Trophoblast cell (in vitro differentiated cells and primary cell): ENCODE measurements around the gene DLG2.

Experiments
- DNase-seq, 2 donors: peaks; one replicate each; pipeline ENCODE4 v3.0.0-alpha.2; 2016
- H2AFZ ChIP-seq: 2 replicates; pipeline ENCODE4 v1.6.1; 2013; ENCODE audit warnings: low read length, moderate library complexity, mild to moderate bottlenecking; ENCODE audit not compliant: insufficient read depth, poor library complexity
- H2AK5ac ChIP-seq: 2 replicates; pipeline ENCODE4 v1.6.1; 2013; ENCODE audit warnings: mild to moderate bottlenecking, low read length
- H2BK120ac ChIP-seq: 2 replicates; pipeline ENCODE4 v1.6.1; 2013; ENCODE audit warnings: low read length, mild to moderate bottlenecking, moderate library complexity; ENCODE audit not compliant: insufficient read depth, poor library complexity
- H2BK12ac ChIP-seq: 2 replicates; pipeline ENCODE4 v1.6.1; 2013; ENCODE audit warnings: mild to moderate bottlenecking, low read length, moderate library complexity
- H2BK5ac ChIP-seq: 2 replicates; pipeline ENCODE4 v1.6.1; 2013; ENCODE audit warnings: low read length, low read depth, moderate library complexity, mild to moderate bottlenecking; ENCODE audit not compliant: poor library complexity
- H3K14ac ChIP-seq: 2 replicates; pipeline ENCODE4 v1.6.1; 2013; ENCODE audit warnings: mild to moderate bottlenecking, low read length
- H3K18ac ChIP-seq: 2 replicates; pipeline ENCODE4 v1.6.1; 2013; ENCODE audit warnings: mild to moderate bottlenecking, low read length
- H3K23ac ChIP-seq: 2 replicates; pipeline ENCODE4 v1.6.1; 2013; ENCODE audit warnings: low read length
- H3K27ac ChIP-seq: 2 replicates; pipeline ENCODE4 v1.5.1; 2013; ENCODE audit warnings: low read depth, mild to moderate bottlenecking, inconsistent platforms, low read length, moderate library complexity
- H3K27me3 ChIP-seq: 2 replicates; pipeline ENCODE4 v1.6.1; 2013; ENCODE audit warnings: inconsistent platforms, mild to moderate bottlenecking, low read length, moderate library complexity; ENCODE audit not compliant: insufficient read depth
- H3K36me3 ChIP-seq, 2 experiments: 1 replicate in 1 of 2; 2 replicates in 1 of 2; pipeline ENCODE4 v1.6.1; 2013; ENCODE audit warnings: low read length in 2 of 2, mild to moderate bottlenecking in 2 of 2, moderate library complexity in 1 of 2; ENCODE audit not compliant: insufficient read depth in 2 of 2, control insufficient read depth in 1 of 2
- H3K4ac ChIP-seq: 2 replicates; pipeline ENCODE4 v1.6.1; 2013; ENCODE audit warnings: low read depth, mild to moderate bottlenecking, low read length, moderate library complexity
- H3K4me1 ChIP-seq, 2 experiments: 1 replicate in 1 of 2; 2 replicates in 1 of 2; pipeline ENCODE4 v1.6.1; 2013; ENCODE audit warnings: low read length in 2 of 2, mild to moderate bottlenecking in 2 of 2, moderate library complexity in 1 of 2; ENCODE audit not compliant: insufficient read depth in 2 of 2, control insufficient read depth in 1 of 2
- H3K4me2 ChIP-seq: 2 replicates; pipeline ENCODE4 v1.6.1; 2013; ENCODE audit warnings: inconsistent platforms, mild to moderate bottlenecking, low read length, moderate library complexity
- H3K4me3 ChIP-seq: 2 replicates; pipeline ENCODE4 v1.5.1; 2013; ENCODE audit warnings: mild to moderate bottlenecking, low read depth, low read length, inconsistent platforms
- H3K79me1 ChIP-seq: one replicate; pipeline ENCODE4 v1.6.1; 2013; ENCODE audit warnings: low read length
- H3K79me2 ChIP-seq: 2 replicates; pipeline ENCODE4 v1.6.1; 2013; ENCODE audit warnings: low read length, mild to moderate bottlenecking; ENCODE audit not compliant: control insufficient read depth, insufficient read depth, poor library complexity
- H3K9ac ChIP-seq: 2 replicates; pipeline ENCODE4 v1.6.1; 2013; ENCODE audit warnings: mild to moderate bottlenecking, low read length
- H3K9me3 ChIP-seq: 2 replicates; pipeline ENCODE4 v1.6.1; 2013; ENCODE audit warnings: low read depth, mild to moderate bottlenecking, control low read depth, inconsistent platforms, low read length; ENCODE audit not compliant: insufficient read depth
- H4K12ac ChIP-seq: 2 replicates; pipeline ENCODE4 v1.6.1; 2013; ENCODE audit warnings: low read depth, mild to moderate bottlenecking, low read length, moderate library complexity
- H4K8ac ChIP-seq: 2 replicates; pipeline ENCODE4 v1.6.1; 2013; ENCODE audit warnings: low read depth, mild to moderate bottlenecking, low read length, moderate library complexity
- H4K91ac ChIP-seq: one replicate; pipeline ENCODE4 v1.6.1; 2013; ENCODE audit warnings: low read depth, mild to moderate bottlenecking, low read length, moderate library complexity
- WGBS: extraction: QIAGEN DNeasy Blood & Tissue Kit; methylation state at CpG from one replicate; pipeline ENCODE4 v1.1.7; 2013; ENCODE audit warnings: missing lambda C conversion rate; ENCODE audit not compliant: insufficient read length, insufficient coverage; ENCODE audit errors: extremely low coverage; 5-methylcytosine and 5-hydroxymethylcytosine counted together

The DLG2 gene

DNA sequence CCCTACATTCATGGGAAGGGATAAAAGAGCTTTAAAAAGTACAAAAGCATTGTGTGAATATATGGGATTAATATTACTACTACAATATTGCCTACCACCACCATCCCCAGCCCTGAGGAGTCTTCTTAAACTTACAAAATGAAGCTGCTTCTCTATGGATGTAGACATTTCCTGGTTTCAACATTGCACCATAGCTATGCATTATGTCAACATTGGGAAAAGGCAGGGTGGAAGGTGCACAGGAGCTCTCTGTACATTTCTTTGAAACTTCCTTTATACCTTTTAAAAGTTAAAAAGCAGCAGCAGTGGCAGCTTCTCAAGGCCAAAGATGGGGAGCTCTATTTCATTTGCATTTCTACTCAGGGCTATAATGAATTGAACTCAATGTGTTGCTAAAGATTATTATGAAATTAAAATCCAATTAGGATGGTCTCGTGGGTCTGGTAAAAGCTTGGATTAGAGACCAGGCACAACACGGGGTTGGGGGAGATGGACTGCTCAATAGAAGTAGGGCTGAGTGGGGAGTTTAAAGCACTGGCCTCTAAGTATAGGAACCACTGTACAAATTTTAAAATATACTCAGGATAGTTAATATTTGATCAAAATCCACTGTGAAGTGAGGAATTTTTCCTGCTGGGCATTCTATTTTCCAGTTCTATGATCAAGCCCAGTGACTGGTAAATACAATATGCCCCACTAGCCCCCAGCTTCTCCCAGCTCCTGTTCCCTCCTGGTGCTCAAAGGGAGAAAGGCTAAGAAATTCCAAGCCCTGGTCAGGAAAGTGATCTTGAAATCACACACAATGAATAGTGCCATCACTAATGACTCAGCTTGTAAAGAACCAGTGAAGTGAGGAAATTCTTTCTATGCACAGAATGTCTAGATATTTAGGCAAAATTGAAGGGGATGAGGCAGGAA lies 1978.3 kb downstream of the DLG2 start:
- no peaks in the 10 kb centered on the region for H3K9me3 ChIP-seq
- DNase-seq = peak in 1 of 2 donors; percentile 19
- no peak overlapping the region for H3K9ac ChIP-seq
- H2BK120ac ChIP-seq = no peak overlapping the region
- no peaks in the 10 kb centered on the region for H3K79me1 ChIP-seq
- H2BK12ac ChIP-seq = no peak overlapping the region
- H3K4ac ChIP-seq = no peak overlapping the region
- no CpG with 5 or more reads among the region's 2 CpGs for WGBS
- H3K27me3 ChIP-seq = no peaks in the 10 kb centered on the region
- no peak overlapping the region for H4K91ac ChIP-seq
- H3K14ac ChIP-seq = no peak overlapping the region
- H3K36me3 ChIP-seq = no peaks in the 10 kb centered on the region
- no peak overlapping the region for H3K4me2 ChIP-seq
- no peak overlapping the region for H3K23ac ChIP-seq
- H3K4me3 ChIP-seq = no peak overlapping the region
- no peak overlapping the region for H2AK5ac ChIP-seq
- no peak overlapping the region for H4K12ac ChIP-seq
- no peak overlapping the region for H2AFZ ChIP-seq
- no peak overlapping the region for H3K27ac ChIP-seq
- H2BK5ac ChIP-seq = no peak overlapping the region
- no peak overlapping the region for H3K18ac ChIP-seq
- H4K8ac ChIP-seq = no peak overlapping the region
- no peaks in the 10 kb centered on the region for H3K4me1 ChIP-seq
- H3K79me2 ChIP-seq = no peaks in the 10 kb centered on the region

GRCh38 chr11:83645561-83645960 lies 1981.6 kb downstream of the DLG2 start:
- no peak overlapping the region for H3K9ac ChIP-seq
- H3K4me1 ChIP-seq = no peaks in the 10 kb centered on the region
- H3K27me3 ChIP-seq = no peaks in the 10 kb centered on the region
- H2AFZ ChIP-seq = no peak overlapping the region
- H4K8ac ChIP-seq = no peak overlapping the region
- H2BK12ac ChIP-seq = no peak overlapping the region
- H4K12ac ChIP-seq = no peak overlapping the region
- H3K9me3 ChIP-seq = no peaks in the 10 kb centered on the region
- no peak overlapping the region for H3K14ac ChIP-seq
- H3K36me3 ChIP-seq = no peaks in the 10 kb centered on the region
- no peak overlapping the region for H4K91ac ChIP-seq
- no peak overlapping the region for H2AK5ac ChIP-seq
- no peak overlapping the region for H3K18ac ChIP-seq
- no peaks in the 10 kb centered on the region for H3K79me2 ChIP-seq
- no peak for DNase-seq
- WGBS = no CpG with 5 or more reads among the region's 3 CpGs
- no peak overlapping the region for H3K27ac ChIP-seq
- no peak overlapping the region for H2BK5ac ChIP-seq
- no peak overlapping the region for H3K23ac ChIP-seq
- H2BK120ac ChIP-seq = no peak overlapping the region
- no peak overlapping the region for H3K4me2 ChIP-seq
- no peaks in the 10 kb centered on the region for H3K79me1 ChIP-seq
- no peak overlapping the region for H3K4me3 ChIP-seq
- H3K4ac ChIP-seq = no peak overlapping the region

GRCh38 chr11:83643115-83643514 lies 1984.0 kb downstream of the DLG2 start:
- H3K23ac ChIP-seq = no peak overlapping the region
- no peaks in the 10 kb centered on the region for H3K36me3 ChIP-seq
- no peak overlapping the region for H4K91ac ChIP-seq
- no peak overlapping the region for H2BK120ac ChIP-seq
- H3K79me2 ChIP-seq = no peaks in the 10 kb centered on the region
- no peak overlapping the region for H3K4me2 ChIP-seq
- H3K79me1 ChIP-seq = no peaks in the 10 kb centered on the region
- H2AFZ ChIP-seq = no peak overlapping the region
- H3K18ac ChIP-seq = no peak overlapping the region
- H3K4me3 ChIP-seq = no peak overlapping the region
- H3K4me1 ChIP-seq = no peaks in the 10 kb centered on the region
- H2BK5ac ChIP-seq = no peak overlapping the region
- no peak overlapping the region for H4K12ac ChIP-seq
- no peak overlapping the region for H3K27ac ChIP-seq
- no CpG with 5 or more reads among the region's 1 CpG for WGBS
- H3K14ac ChIP-seq = no peak overlapping the region
- H3K4ac ChIP-seq = no peak overlapping the region
- no peaks in the 10 kb centered on the region for H3K9me3 ChIP-seq
- no peak overlapping the region for H2BK12ac ChIP-seq
- no peaks in the 10 kb centered on the region for H3K27me3 ChIP-seq
- H4K8ac ChIP-seq = no peak overlapping the region
- H3K9ac ChIP-seq = no peak overlapping the region
- no peak overlapping the region for H2AK5ac ChIP-seq
- no peak for DNase-seq

DNA sequence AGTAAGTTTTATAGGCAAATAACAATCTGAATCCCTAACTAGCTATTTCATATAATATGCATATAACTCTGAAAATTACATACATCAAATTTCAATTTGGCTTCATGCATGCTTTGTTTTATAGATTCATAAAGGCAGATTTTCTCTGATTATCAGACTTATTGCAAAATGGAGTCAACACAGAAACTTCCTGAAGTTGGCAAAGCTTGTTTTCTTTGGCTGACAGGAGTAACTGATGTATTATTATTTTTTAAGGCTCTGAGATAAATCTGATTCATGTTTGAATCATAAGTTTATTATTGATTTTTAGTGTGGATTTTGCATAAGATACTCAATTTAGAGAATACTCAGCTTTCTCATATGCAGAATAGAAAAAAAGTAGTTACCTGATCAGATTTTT lies 1984.6 kb downstream of the DLG2 start:
- Histone ChIP-seq H3K27me3 (no peaks in the 10 kb centered on the region), H4K8ac (no peak overlapping the region), H3K4me2 (no peak overlapping the region), H3K9me3 (no peaks in the 10 kb centered on the region), H3K79me2 (no peaks in the 10 kb centered on the region), H3K4ac (no peak overlapping the region), H2BK120ac (no peak overlapping the region), H3K27ac (no peak overlapping the region), H3K36me3 (no peaks in the 10 kb centered on the region), H2BK5ac (no peak overlapping the region), H4K12ac (no peak overlapping the region), H4K91ac (no peak overlapping the region), H3K23ac (no peak overlapping the region), H3K4me3 (no peak overlapping the region), H3K9ac (no peak overlapping the region), H2AFZ (no peak overlapping the region), H3K18ac (no peak overlapping the region), H2BK12ac (no peak overlapping the region), H2AK5ac (no peak overlapping the region), H3K4me1 (no peaks in the 10 kb centered on the region), H3K14ac (no peak overlapping the region), H3K79me1 (no peaks in the 10 kb centered on the region)
- DNase-seq = no peak
